Small intestine (tissue), 7 donors: ENCODE measurements around the gene RPL35. TPM values are rescaled to one million over a fixed set of nuclear protein-coding genes. Genes with fewer than 3 reads are reported as not detected.

ENCODE experiments used
- DNase-seq, 2 donors: peaks; one replicate each; pipeline versions ENCODE4 v3.0.0 to v3.0.0-alpha.2; 2013
- FAIRE-seq: peaks from 2 replicates; lab custom pipeline; 2012; peaks lifted over from hg19 to GRCh38; lab: Jason Lieb, UNC
- H3K27ac ChIP-seq, 3 donors: one replicate each; pipeline ENCODE4 v1.5.1; 2013; ENCODE audit warnings: low read length in 2 of 3, mild to moderate bottlenecking in 2 of 3, control low read depth in 1 of 3, inconsistent platforms in 1 of 3, low read depth in 1 of 3, moderate library complexity in 1 of 3
- H3K27me3 ChIP-seq, 3 donors: one replicate each; pipeline ENCODE4 v1.6.1; 2013; ENCODE audit warnings: low read length in 3 of 3, inconsistent platforms in 1 of 3; ENCODE audit not compliant: control insufficient read depth in 3 of 3, insufficient read depth in 3 of 3
- H3K36me3 ChIP-seq, 3 donors: one replicate each; pipeline ENCODE4 v1.6.1; 2013; ENCODE audit warnings: low read length in 3 of 3, inconsistent platforms in 1 of 3, low read depth in 1 of 3, mild to moderate bottlenecking in 1 of 3, moderate library complexity in 1 of 3; ENCODE audit not compliant: control insufficient read depth in 3 of 3, insufficient read depth in 2 of 3
- H3K4me1 ChIP-seq, 3 donors: one replicate each; pipeline ENCODE4 v1.6.1; 2013; ENCODE audit warnings: low read length in 2 of 3, inconsistent platforms in 1 of 3, low read depth in 1 of 3, mild to moderate bottlenecking in 1 of 3, moderate library complexity in 1 of 3; ENCODE audit not compliant: control insufficient read depth in 3 of 3, insufficient read depth in 2 of 3
- H3K4me3 ChIP-seq, 3 donors: one replicate each; pipeline ENCODE4 v1.5.1; 2013; ENCODE audit warnings: low read length in 3 of 3, control low read depth in 1 of 3, inconsistent platforms in 1 of 3, low read depth in 1 of 3, mild to moderate bottlenecking in 1 of 3, moderate library complexity in 1 of 3
- H3K9me3 ChIP-seq, 2 donors: one replicate each; pipeline ENCODE4 v1.6.1; 2013; ENCODE audit warnings: low read depth in 1 of 2, low read length in 1 of 2; ENCODE audit not compliant: control insufficient read depth in 2 of 2, insufficient read depth in 1 of 2
- WGBS, 3 donors: extraction: QIAGEN DNeasy Blood & Tissue Kit; methylation state at CpG; one replicate each; pipeline ENCODE4 v1.1.7; 2013; 5-methylcytosine and 5-hydroxymethylcytosine counted together
- polyA plus RNA-seq, 4 donors: library from polyadenylated mRNA; stranded (reverse) in 3 of 4; unstranded in 1 of 4; fragments of 200-250 nt in 3 of 4; fragments of 120-200 nt in 1 of 4; gene quantifications; one replicate each; pipeline versions ENCODE4 v1.2.1 to v1.2.3, GENCODE V29; 2013
- donor health status: healthy with polysubstance abuse.
- donor health status: control.
- donor health status: control.
- donor health status: Bipolar disorder and iron deficiency.
- donor health status: healthy.

RPL35 gene
- polyA plus RNA-seq, 4 donors = 1,602 to 5,100 (median 2,807) TPM

DNA sequence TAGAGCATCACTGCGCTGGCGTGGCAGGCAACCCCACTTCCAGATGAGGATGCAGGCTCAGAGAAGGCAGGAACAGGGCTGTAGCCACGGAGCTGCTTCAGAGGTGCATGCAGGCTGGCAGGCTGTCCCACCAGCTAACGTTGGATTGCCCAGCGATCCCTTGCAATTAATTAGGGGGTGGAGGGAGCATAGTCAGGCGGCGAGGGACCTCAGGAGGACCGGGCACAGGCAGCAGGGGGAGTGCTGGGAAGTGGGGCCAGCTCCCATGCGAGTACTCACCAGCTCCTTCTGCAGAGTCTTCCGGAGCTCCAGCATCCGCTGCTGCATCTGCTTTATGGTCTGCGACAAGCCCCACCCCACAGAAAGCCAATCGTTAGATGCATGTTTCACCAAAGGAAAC, 20.5 kb upstream of the RPL35 start:
- no peak overlapping the region for H3K27ac ChIP-seq
- no peak for DNase-seq
- H3K4me3 ChIP-seq = no peak overlapping the region
- peaks cover 4 to 78% (median 31%) of the 10 kb centered on the region in 3 donors for H3K36me3 ChIP-seq
- FAIRE-seq = no peak
- 79 to 86% (median 82%) methylated on average over 13 of the region's 13 CpGs for WGBS, 3 donors
- H3K9me3 ChIP-seq = no peaks in the 10 kb centered on the region
- no peaks in the 10 kb centered on the region for H3K27me3 ChIP-seq
- no peaks in the 10 kb centered on the region for H3K4me1 ChIP-seq

- H3K27ac ChIP-seq = no peak overlapping the region
- H3K36me3 ChIP-seq = peaks cover 4 to 78% (median 23%) of the 10 kb centered on the region in 3 donors
- H3K4me1 ChIP-seq = no peaks in the 10 kb centered on the region
- WGBS, 3 donors = 89 to 96% (median 91%) methylated on average over 16 of the region's 16 CpGs
- FAIRE-seq (no peak), DNase-seq (no peak)
- H3K4me3 ChIP-seq = no peak overlapping the region
- H3K27me3 ChIP-seq = no peaks in the 10 kb centered on the region
- no peaks in the 10 kb centered on the region for H3K9me3 ChIP-seq
These were observed 19.5 kb upstream of the RPL35 start for GRCh38 chr9:124881138-124881743.

- DNase-seq (no peak), FAIRE-seq (no peak)
- Histone ChIP-seq H3K36me3 (peaks cover 10 to 78% (median 17%) of the 10 kb centered on the region in 3 donors), H3K27me3 (no peaks in the 10 kb centered on the region), H3K4me1 (no peaks in the 10 kb centered on the region), H3K27ac (no peak overlapping the region), H3K4me3 (no peak overlapping the region), H3K9me3 (no peaks in the 10 kb centered on the region)
- 69 to 83% (median 78%) methylated on average over 9 of the region's 9 CpGs for WGBS, 3 donors
These were observed 18.7 kb upstream of the RPL35 start for GRCh38 chr9:124880501-124880900.

- peaks cover 12 to 84% (median 21%) of the 10 kb centered on the region in 3 donors for H3K36me3 ChIP-seq
- FAIRE-seq (no peak), DNase-seq (no peak)
- no peak overlapping the region for H3K27ac ChIP-seq
- H3K9me3 ChIP-seq = no peaks in the 10 kb centered on the region
- no peak overlapping the region for H3K4me3 ChIP-seq
- H3K4me1 ChIP-seq = no peaks in the 10 kb centered on the region
- H3K27me3 ChIP-seq = no peaks in the 10 kb centered on the region
- WGBS, 3 donors = 66 to 85% (median 82%) methylated on average over 10 of the region's 10 CpGs
These were observed 17.5 kb upstream of the RPL35 start for GRCh38 chr9:124879226-124879625.

- 85 to 91% (median 88%) methylated on average over 6 of the region's 6 CpGs for WGBS, 3 donors
- Histone ChIP-seq H3K4me1 (no peaks in the 10 kb centered on the region), H3K4me3 (no peak overlapping the region), H3K27me3 (no peaks in the 10 kb centered on the region), H3K9me3 (no peaks in the 10 kb centered on the region), H3K27ac (no peak overlapping the region), H3K36me3 (peaks cover 12 to 86% (median 21%) of the 10 kb centered on the region in 3 donors)
- DNase-seq = no peak
- no peak for FAIRE-seq
These were observed 16.8 kb upstream of the RPL35 start for GRCh38 chr9:124878518-124878917.

- Histone ChIP-seq H3K4me3 (no peak overlapping the region), H3K4me1 (no peaks in the 10 kb centered on the region), H3K27me3 (no peaks in the 10 kb centered on the region), H3K36me3 (peaks cover 12 to 89% (median 21%) of the 10 kb centered on the region in 3 donors), H3K27ac (no peak overlapping the region), H3K9me3 (no peaks in the 10 kb centered on the region)
- no peak for DNase-seq
- FAIRE-seq = no peak
- 76 to 91% (median 89%) methylated on average over 1 of the region's 1 CpG for WGBS, 3 donors
These were observed 16.3 kb upstream of the RPL35 start for GRCh38 chr9:124878021-124878420.

- Histone ChIP-seq H3K9me3 (no peaks in the 10 kb centered on the region), H3K27ac (no peak overlapping the region), H3K27me3 (no peaks in the 10 kb centered on the region), H3K36me3 (peaks cover 12 to 90% (median 21%) of the 10 kb centered on the region in 3 donors), H3K4me3 (no peak overlapping the region), H3K4me1 (no peaks in the 10 kb centered on the region)
- WGBS, 3 donors = 86 to 87% (median 87%) methylated on average over 14 of the region's 14 CpGs
- FAIRE-seq = no peak
- no peak for DNase-seq
These were observed 15.4 kb upstream of the RPL35 start for GRCh38 chr9:124877021-124877782.

DNA sequence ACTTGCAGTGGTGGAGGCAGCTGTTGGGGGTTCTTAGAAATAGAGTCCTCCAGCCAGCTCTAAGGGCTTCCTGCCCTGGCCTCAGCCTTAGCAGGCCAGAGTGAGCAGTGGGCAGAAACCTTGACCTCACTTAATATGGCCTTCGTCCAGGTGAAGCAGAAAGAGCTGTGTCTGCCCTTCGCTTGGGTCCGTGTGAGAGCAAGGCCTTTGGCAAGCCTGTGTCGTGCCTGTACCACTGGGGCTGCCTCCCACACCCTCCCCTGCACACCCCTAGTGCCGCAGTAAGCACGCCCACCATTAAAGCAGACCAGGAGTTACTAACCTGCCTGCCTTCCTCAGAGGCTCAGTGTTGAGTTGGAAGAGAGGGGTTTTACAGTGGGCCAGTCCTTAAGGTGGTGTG, 13.7 kb upstream of the RPL35 start:
- H3K9me3 ChIP-seq = no peaks in the 10 kb centered on the region
- WGBS, 3 donors = 92 to 94% (median 94%) methylated on average over 4 to 6 of the region's 6 CpGs
- H3K27me3 ChIP-seq = no peaks in the 10 kb centered on the region
- FAIRE-seq (no peak), DNase-seq (no peak)
- no peak overlapping the region for H3K4me3 ChIP-seq
- peaks cover 11 to 89% (median 14%) of the 10 kb centered on the region in 3 donors for H3K36me3 ChIP-seq
- peaks cover 0 to 14% (median 11%) of the 10 kb centered on the region in 3 donors for H3K4me1 ChIP-seq
- H3K27ac ChIP-seq = no peak overlapping the region
